Lower lobe of right lung (tissue), 2 donors: Measurements from ENCODE around the gene SNX20. TPM values are rescaled to one million over a fixed set of nuclear protein-coding genes. Genes with fewer than 3 reads are reported as not detected.

ENCODE experiments used
- ATAC-seq, 2 donors: fragments of 200-7000 bp; cut with Tn5 transposase; one replicate each; pipeline ENCODE4 v1.9.1; 2020 to 2022; ENCODE audit warnings: mild to moderate bottlenecking in 2 of 2, moderate library complexity in 2 of 2
- DNase-seq: peaks from one replicate; pipeline ENCODE4 v3.0.0-alpha.2; 2020
- H3K27ac ChIP-seq: fragments of 200-600 bp; one replicate; pipeline ENCODE4 v1.8.0; 2022
- H3K27me3 ChIP-seq: fragments of 200-600 bp; one replicate; pipeline ENCODE4 v1.8.0; 2022; ENCODE audit warnings: low read depth
- H3K36me3 ChIP-seq: fragments of 200-600 bp; one replicate; pipeline ENCODE4 v1.8.0; 2022; ENCODE audit warnings: mild to moderate bottlenecking
- H3K4me1 ChIP-seq: fragments of 200-600 bp; one replicate; pipeline ENCODE4 v1.8.0; 2022
- H3K4me3 ChIP-seq: fragments of 200-600 bp; one replicate; pipeline ENCODE4 v1.8.0; 2022; ENCODE audit warnings: mild to moderate bottlenecking
- H3K9me3 ChIP-seq: fragments of 200-600 bp; one replicate; pipeline ENCODE4 v1.8.0; 2022
- CTCF ChIP-seq: fragments of 200-600 bp; IDR thresholded peaks from one replicate; pipeline ENCODE4 v1.8.0; 2022; ENCODE audit warnings: antibody characterized with exemption, mild to moderate bottlenecking
- intact Hi-C: fragments of 100-400 bp; cut with DNase I; formaldehyde crosslinking; loops from one replicate; pipeline ENCODE4 v1.11.0; 2022
- total RNA-seq: library from RNA; stranded (reverse); fragmentation: NEBNext Ultra II Directional; extraction: Animal tissue kit (Norgen Biotek cat#: 25700); gene quantifications from one replicate; pipeline ENCODE4 v1.2.1, GENCODE V29; 2021
- donor health status: DM: no; HTN: yes; CAD: no; lungs with severe emphysema.

SNX20 gene
- total RNA-seq, 1 donor from 2014 or later: 15.4 TPM

GRCh38 chr16:50677351-50677750 is 3.8 kb downstream of the SNX20 start:
- H3K4me3 ChIP-seq: no peak overlapping the region
- peaks cover 26% of the 10 kb centered on the region for H3K4me1 ChIP-seq
- H3K9me3 ChIP-seq: peaks cover 13% of the 10 kb centered on the region
- peak; percentile 45 for TF ChIP-seq CTCF
- ATAC-seq: no peak
- no peak overlapping the region for H3K27ac ChIP-seq
- intact Hi-C loops: no loop called here
- H3K36me3 ChIP-seq: peaks cover 18% of the 10 kb centered on the region
- no peaks in the 10 kb centered on the region for H3K27me3 ChIP-seq
- peak; percentile 45 for DNase-seq

- H3K9me3 ChIP-seq: peaks cover 18% of the 10 kb centered on the region
- peaks cover 24% of the 10 kb centered on the region for H3K4me1 ChIP-seq
- H3K27me3 ChIP-seq: no peaks in the 10 kb centered on the region
- H3K4me3 ChIP-seq: no peak overlapping the region
- DNase-seq (peak; percentile 18), ATAC-seq (no peak)
- H3K27ac ChIP-seq: no peak overlapping the region
- intact Hi-C loops: no loop called here
- no peak for TF ChIP-seq CTCF
- peaks cover 18% of the 10 kb centered on the region for H3K36me3 ChIP-seq
These were observed 4.4 kb downstream of the SNX20 start for GRCh38 chr16:50676684-50677225.

- peak overlapping the region; percentile 28 for H3K27ac ChIP-seq
- H3K27me3 ChIP-seq: no peaks in the 10 kb centered on the region
- no peak for TF ChIP-seq CTCF
- intact Hi-C loops: no loop called here
- DNase-seq (peak; percentile 64), ATAC-seq (peak; percentile 73 to 74)
- peaks cover 23% of the 10 kb centered on the region for H3K9me3 ChIP-seq
- peaks cover 18% of the 10 kb centered on the region for H3K36me3 ChIP-seq
- H3K4me1 ChIP-seq: peaks cover 22% of the 10 kb centered on the region
- no peak overlapping the region for H3K4me3 ChIP-seq
These were observed 5.2 kb downstream of the SNX20 start for GRCh38 chr16:50675686-50676610.

- H3K27ac ChIP-seq: no peak overlapping the region
- H3K36me3 ChIP-seq: peaks cover 18% of the 10 kb centered on the region
- peaks cover 20% of the 10 kb centered on the region for H3K4me1 ChIP-seq
- H3K27me3 ChIP-seq: no peaks in the 10 kb centered on the region
- no peak overlapping the region for H3K4me3 ChIP-seq
- ATAC-seq (peak in 1 of 2 donors; percentile 28), DNase-seq (peak; percentile 32)
- peaks cover 23% of the 10 kb centered on the region for H3K9me3 ChIP-seq
- no peak for TF ChIP-seq CTCF
- intact Hi-C loops: no loop called here
These were observed 6.3 kb downstream of the SNX20 start for GRCh38 chr16:50674831-50675230.

GRCh38 chr16:50673496-50674275 is 7.4 kb downstream of the SNX20 start:
- no peak for TF ChIP-seq CTCF
- Histone ChIP-seq H3K9me3 (peaks cover 23% of the 10 kb centered on the region), H3K4me1 (peaks cover 8% of the 10 kb centered on the region), H3K27ac (no peak overlapping the region), H3K27me3 (no peaks in the 10 kb centered on the region), H3K4me3 (no peak overlapping the region), H3K36me3 (peaks cover 18% of the 10 kb centered on the region)
- DNase-seq (peak; percentile 45), ATAC-seq (no peak)
- intact Hi-C loops: no loop called here
